ENCODE data around the gene GABBR2. TPM values are rescaled to one million over a fixed set of nuclear protein-coding genes. Genes with fewer than 3 reads are reported as not detected.

The GABBR2 gene
- total RNA-seq, 1 donor from 2014 or later, result 0.24 TPM

DNA sequence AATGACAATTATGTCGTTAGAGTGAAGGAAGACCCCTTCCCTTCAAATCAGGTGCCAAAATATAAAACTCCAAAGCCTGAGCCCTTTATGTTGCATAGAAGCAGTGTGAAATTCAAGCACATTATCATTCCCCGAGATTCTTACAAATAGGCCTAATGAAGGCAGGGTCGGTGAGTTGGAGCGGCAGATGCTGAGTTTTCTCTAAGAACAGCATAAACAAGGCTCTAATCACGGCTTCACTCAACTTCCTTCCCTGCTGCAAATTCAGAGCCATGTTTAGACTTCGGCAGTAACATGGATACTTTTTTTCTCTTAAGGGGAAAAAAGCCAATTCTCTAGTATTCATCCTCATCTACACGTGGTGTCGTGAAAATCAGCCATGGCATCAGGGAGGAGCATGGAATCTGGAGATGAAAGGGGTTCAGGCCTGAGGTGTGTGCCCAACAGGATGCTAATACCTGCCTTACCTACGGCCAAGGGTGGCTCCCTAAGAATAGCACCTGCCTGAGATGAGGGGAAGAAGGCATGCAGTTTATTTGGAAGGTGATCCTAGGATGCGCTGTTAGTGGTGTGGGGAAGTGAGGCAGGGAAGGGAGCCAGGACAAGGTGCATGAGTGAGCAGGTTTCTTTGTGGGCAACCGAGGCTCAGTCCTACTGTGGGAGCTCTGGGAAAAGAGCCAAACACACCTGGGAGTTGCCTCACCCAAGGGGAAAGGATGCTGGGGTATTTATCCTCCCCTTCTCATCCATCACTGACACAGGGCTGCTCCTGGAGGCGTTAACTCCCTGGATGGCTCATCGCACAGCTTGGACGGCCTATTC is 306.5 kb downstream of the GABBR2 start:
- DNase-seq, result no peak
- ATAC-seq, result no peak
- H3K9me3 ChIP-seq, result no peaks in the 10 kb centered on the region
- intact Hi-C loops (cut with DNase I), result no loop called here
- peaks cover 7% of the 10 kb centered on the region for H3K27me3 ChIP-seq (ENCODE audit: low read depth)
- TF ChIP-seq CTCF (IDR thresholded peaks at IDR 0.05), result no peak
- H3K4me1 ChIP-seq, result no peaks in the 10 kb centered on the region
- H3K27ac ChIP-seq, result no peak overlapping the region
- H3K4me3 ChIP-seq, result no peak overlapping the region
- H3K36me3 ChIP-seq, result no peaks in the 10 kb centered on the region

GRCh38 chr9:98401140-98402018 is 307.4 kb downstream of the GABBR2 start:
- DNase-seq (no peak), ATAC-seq (no peak)
- Histone ChIP-seq H3K36me3 (no peaks in the 10 kb centered on the region), H3K27me3 (ENCODE audit: low read depth) (peaks cover 7% of the 10 kb centered on the region), H3K9me3 (no peaks in the 10 kb centered on the region), H3K27ac (no peak overlapping the region), H3K4me3 (no peak overlapping the region), H3K4me1 (no peaks in the 10 kb centered on the region)
- TF ChIP-seq CTCF (IDR thresholded peaks at IDR 0.05), result no peak
- intact Hi-C loops (cut with DNase I), result no loop called here

DNA sequence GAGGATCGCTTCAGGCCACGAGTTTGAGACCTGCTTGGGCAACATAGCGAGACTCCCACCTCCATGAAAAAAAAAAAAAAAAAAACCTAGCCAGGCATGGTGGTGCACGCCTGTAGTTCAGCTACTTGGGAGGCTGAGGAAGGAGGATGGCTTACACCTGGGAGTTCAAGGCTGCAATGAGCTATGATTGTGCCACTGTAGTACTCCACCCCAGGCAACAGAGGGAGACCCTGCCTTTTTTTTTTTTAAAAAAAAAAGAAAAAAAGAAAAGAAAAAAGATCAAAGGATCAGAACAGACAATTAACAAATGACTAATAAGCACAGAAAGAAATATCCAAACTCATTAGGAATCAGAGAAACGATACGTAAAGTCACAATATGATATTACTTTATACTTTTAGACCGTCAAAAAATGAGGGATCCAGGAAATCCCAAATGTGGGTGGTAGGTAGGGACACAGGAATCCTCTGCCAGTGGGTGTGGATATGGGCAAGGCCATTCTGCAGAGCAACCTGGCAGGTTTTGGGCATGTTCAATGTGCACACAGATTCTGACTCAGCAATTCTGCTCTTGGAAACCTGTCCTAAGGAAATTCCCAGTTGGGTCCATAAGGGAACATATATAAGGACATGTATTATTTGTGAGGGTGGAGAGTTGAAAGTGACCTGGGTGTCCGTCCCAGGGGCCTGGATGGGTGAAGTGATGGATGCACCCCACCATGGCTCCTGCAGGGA is 308.6 kb downstream of the GABBR2 start:
- no peaks in the 10 kb centered on the region for H3K9me3 ChIP-seq
- no peak for ATAC-seq
- H3K4me1 ChIP-seq, result no peaks in the 10 kb centered on the region
- H3K36me3 ChIP-seq, result no peaks in the 10 kb centered on the region
- no peak overlapping the region for H3K27ac ChIP-seq
- intact Hi-C loops (cut with DNase I), result no loop called here
- no peak for DNase-seq
- no peak overlapping the region for H3K4me3 ChIP-seq
- no peak for TF ChIP-seq CTCF (IDR thresholded peaks at IDR 0.05)
- H3K27me3 ChIP-seq (ENCODE audit: low read depth), result peaks cover 7% of the 10 kb centered on the region

- intact Hi-C loops (cut with DNase I), result no loop called here
- no peak for TF ChIP-seq CTCF (IDR thresholded peaks at IDR 0.05)
- H3K4me1 ChIP-seq, result no peaks in the 10 kb centered on the region
- ATAC-seq (no peak), DNase-seq (no peak)
- no peak overlapping the region for H3K4me3 ChIP-seq
- H3K27me3 ChIP-seq (ENCODE audit: low read depth), result peaks cover 7% of the 10 kb centered on the region
- no peak overlapping the region for H3K27ac ChIP-seq
- H3K9me3 ChIP-seq, result no peaks in the 10 kb centered on the region
- no peaks in the 10 kb centered on the region for H3K36me3 ChIP-seq
Observed at GRCh38 chr9:98396656-98397055, 312.1 kb downstream of the GABBR2 start.

GRCh38 chr9:98396236-98396635 is 312.5 kb downstream of the GABBR2 start:
- TF ChIP-seq CTCF (IDR thresholded peaks at IDR 0.05), result no peak
- Histone ChIP-seq H3K27ac (no peak overlapping the region), H3K36me3 (no peaks in the 10 kb centered on the region), H3K27me3 (ENCODE audit: low read depth) (peaks cover 7% of the 10 kb centered on the region), H3K4me3 (no peak overlapping the region), H3K9me3 (no peaks in the 10 kb centered on the region), H3K4me1 (no peaks in the 10 kb centered on the region)
- ATAC-seq (no peak), DNase-seq (no peak)
- intact Hi-C loops (cut with DNase I), result no loop called here

Data from lower lobe of right lung (tissue), 2 donors.